SU-DHL-6 (cell line): ENCODE measurements around the gene B4GALNT1.

ENCODE experiments used
- EZH2phosphoT487 ChIP-seq: fragments of 200-600 bp; sonication (generic), shearing (Covaris generic); conservative IDR thresholded peaks from 2 replicates; pipeline ENCODE4 v1.6.1; 2018; ENCODE audit warnings: mild to moderate bottlenecking, antibody characterized with exemption, low read length, moderate library complexity, mixed read lengths
- TF ChIP-seq, protein P1 (sequence below): fragments of 200-600 bp; sonication (generic); IDR thresholded peaks from one replicate; pipeline ENCODE4 v1.5.1; 2017; ENCODE audit warnings: antibody characterized with exemption, mild to moderate bottlenecking, low read length, moderate library complexity; ENCODE audit not compliant: insufficient read depth, poor library complexity, severe bottlenecking

DNA sequence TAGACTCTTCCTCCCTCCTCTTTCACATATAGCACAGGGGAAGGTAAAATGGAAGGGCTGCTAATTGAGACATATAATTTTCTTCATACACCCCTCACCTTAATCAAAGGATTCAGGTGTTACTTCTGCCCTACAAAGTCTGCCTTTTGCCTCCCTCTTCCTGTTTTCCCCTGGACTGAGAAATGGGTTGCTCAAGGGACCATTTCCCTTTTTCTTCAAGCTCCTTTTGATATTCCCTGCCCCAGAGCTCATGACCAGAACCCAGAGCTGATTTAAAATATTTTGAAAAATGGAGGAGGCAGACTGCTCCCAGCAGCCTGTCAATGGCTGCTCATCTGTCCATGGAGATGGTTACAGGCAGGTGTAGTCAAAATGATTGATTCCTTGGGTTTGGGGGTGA lies 48.3 kb downstream of the B4GALNT1 start:
- TF ChIP-seq, protein P1, sequence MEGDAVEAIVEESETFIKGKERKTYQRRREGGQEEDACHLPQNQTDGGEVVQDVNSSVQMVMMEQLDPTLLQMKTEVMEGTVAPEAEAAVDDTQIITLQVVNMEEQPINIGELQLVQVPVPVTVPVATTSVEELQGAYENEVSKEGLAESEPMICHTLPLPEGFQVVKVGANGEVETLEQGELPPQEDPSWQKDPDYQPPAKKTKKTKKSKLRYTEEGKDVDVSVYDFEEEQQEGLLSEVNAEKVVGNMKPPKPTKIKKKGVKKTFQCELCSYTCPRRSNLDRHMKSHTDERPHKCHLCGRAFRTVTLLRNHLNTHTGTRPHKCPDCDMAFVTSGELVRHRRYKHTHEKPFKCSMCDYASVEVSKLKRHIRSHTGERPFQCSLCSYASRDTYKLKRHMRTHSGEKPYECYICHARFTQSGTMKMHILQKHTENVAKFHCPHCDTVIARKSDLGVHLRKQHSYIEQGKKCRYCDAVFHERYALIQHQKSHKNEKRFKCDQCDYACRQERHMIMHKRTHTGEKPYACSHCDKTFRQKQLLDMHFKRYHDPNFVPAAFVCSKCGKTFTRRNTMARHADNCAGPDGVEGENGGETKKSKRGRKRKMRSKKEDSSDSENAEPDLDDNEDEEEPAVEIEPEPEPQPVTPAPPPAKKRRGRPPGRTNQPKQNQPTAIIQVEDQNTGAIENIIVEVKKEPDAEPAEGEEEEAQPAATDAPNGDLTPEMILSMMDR, result no peak
- TF ChIP-seq EZH2phosphoT487, result no peak
